Stimulated activated CD4-positive, alpha-beta T cell treated with anti-CD3 and anti-CD28 coated beads, TNF-alpha, amount 100 ng/mL, for 48 hours (primary cell): ENCODE data around the gene SPSB3.

Experiments
- DNase-seq, 3 donors: peaks; one replicate each; pipeline ENCODE4 v3.0.0-alpha.2; 2020; ENCODE audit warnings: low read depth in 3 of 3

The SPSB3 gene

GRCh38 chr16:1788708-1789100, 6.3 kb upstream of the SPSB3 start:
- DNase-seq, result no peak

- DNase-seq, result no peak
Observed at GRCh38 chr16:1788095-1788707, 5.8 kb upstream of the SPSB3 start.

GRCh38 chr16:1787322-1788094, 5.1 kb upstream of the SPSB3 start:
- DNase-seq, result no peak

DNA sequence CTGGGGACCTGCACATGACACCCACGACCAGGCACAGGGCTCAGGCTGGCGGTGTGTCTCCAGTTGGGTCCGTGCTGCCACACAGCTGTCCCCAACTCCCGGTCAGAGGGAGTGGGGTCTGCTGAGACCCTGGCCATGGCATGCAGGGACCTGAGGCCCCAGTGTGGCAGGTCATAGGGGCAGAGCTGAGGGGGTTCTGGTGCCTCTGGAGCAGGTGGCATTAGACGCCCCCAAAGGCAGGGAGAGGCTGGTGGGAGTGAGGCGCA, 4.6 kb upstream of the SPSB3 start:
- DNase-seq, result no peak

GRCh38 chr16:1786242-1787055, 4.1 kb upstream of the SPSB3 start:
- no peak for DNase-seq

GRCh38 chr16:1785846-1786170, 3.4 kb upstream of the SPSB3 start:
- DNase-seq, result no peak

- no peak for DNase-seq
Observed at GRCh38 chr16:1784977-1785845, 2.8 kb upstream of the SPSB3 start.

GRCh38 chr16:1781758-1782407, 488 bp downstream of the SPSB3 start:
- DNase-seq, result peak in 1 of 3 donors; percentile 32

GRCh38 chr16:1781254-1781653, 1.1 kb downstream of the SPSB3 start:
- DNase-seq, result no peak

GRCh38 chr16:1780677-1781072, 1.7 kb downstream of the SPSB3 start:
- no peak for DNase-seq

- DNase-seq, result no peak
Observed at GRCh38 chr16:1779741-1780676, 2.4 kb downstream of the SPSB3 start.

- DNase-seq, result no peak
Observed at GRCh38 chr16:1779234-1779701, 3.1 kb downstream of the SPSB3 start.

DNA sequence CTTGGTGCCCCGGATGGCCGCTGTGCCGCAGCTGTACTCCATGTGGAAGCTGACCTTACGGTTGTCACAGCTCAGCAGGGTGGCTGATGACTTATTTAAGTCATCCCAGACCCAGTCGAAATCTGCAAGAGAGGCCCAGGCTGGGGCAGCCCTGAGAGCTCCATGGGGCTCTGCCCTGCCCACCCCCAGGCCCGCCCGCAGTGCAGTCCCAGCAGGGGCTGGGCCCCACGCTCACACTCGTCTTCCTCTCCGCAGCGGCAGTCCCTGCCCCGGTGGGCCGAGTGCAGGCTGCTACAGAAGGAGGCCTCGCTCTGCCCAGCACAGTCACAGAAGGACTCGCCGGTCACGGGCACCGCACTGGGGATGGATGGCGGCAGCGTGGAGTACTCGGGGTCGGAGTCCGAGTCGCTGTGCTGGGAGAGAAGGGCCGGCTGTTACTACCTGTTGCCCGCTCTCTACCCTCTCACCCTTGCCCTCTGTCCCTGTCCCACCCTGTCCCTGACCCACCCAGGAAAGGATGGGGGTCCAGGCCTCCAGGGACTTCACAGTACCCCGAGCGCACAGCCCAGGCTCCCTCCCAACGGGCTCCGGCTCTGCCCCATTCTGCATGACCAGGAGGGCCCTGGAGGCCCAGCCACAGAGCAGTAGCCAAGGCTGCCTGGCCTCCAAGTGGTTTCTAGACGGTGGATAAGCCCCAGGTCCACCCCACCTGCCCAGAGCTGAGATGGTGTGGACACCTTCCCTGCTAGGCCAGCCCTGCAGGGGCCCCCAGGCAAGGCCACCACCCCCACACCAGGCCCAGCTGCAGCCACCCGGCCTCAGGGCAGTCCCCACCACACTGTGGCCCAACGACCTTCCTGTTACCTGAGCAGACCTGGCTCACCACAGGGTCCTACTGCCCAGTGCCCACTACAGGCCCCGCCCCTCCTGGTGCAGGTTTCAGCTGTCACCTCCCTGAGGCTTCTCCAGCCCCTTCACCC, 3.9 kb downstream of the SPSB3 start:
- no peak for DNase-seq

- no peak for DNase-seq
Observed at GRCh38 chr16:1777375-1778199, 4.8 kb downstream of the SPSB3 start.

GRCh38 chr16:1776991-1777374, 5.4 kb downstream of the SPSB3 start:
- DNase-seq, result no peak

DNA sequence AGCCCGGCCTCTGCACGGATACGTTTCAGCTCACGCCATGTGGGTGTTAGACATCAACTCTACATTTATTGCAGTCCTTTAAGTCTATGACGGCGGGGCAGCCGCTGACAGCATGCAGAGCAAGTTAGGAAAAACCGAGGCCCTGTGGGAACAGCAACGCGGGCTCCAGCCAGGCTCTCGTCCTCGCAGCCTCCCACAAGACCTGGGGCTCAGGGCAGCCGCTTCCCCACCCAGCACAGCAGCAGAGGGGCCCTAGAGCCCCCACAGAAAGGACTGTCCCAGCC, 5.8 kb downstream of the SPSB3 start:
- no peak for DNase-seq

- DNase-seq, result no peak
Observed at GRCh38 chr16:1775846-1776671, 6.3 kb downstream of the SPSB3 start.
